GM12878 (cell line): ENCODE data around the gene POU2F3. TPM values are rescaled to one million over a fixed set of nuclear protein-coding genes. Genes with fewer than 3 reads are reported as not detected.

ENCODE experiments used
- ATAC-seq: fragments of 200-7000 bp; cut with Tn5 transposase; 3 replicates; pipeline ENCODE4 v1.9.1; 2020; ENCODE audit warnings: mild to moderate bottlenecking, moderate library complexity
- BruUV-seq: library from RNA; stranded (reverse); fragments of 400-500 nt; replicated peaks from 2 replicates; lab custom pipeline; 2021; lab: Mats Ljungman, UMichigan
- CTCF ChIA-PET: fragments of 300-600 bp; sonication (Branson Sonifier 250); formaldehyde crosslinking; extraction: SDS; loops from one replicate; lab custom pipeline; 2021; ENCODE audit warnings: inconsistent platforms; lab: Yijun Ruan, JAX
- POLR2A ChIA-PET: fragments of 350-600 bp; formaldehyde crosslinking; extraction: SDS; loops from one replicate; lab custom pipeline; 2021; ENCODE audit warnings: inconsistent platforms; lab: Charles Lee
- RAD21 ChIA-PET: fragments of 300-600 bp; sonication (Branson Sonifier 250); formaldehyde crosslinking; loops from one replicate; lab custom pipeline; 2023; ENCODE audit warnings: antibody characterized with exemption; ENCODE audit not compliant: unreplicated experiment; lab: Charles Lee
- SMC1A ChIA-PET: fragments of 300-600 bp; sonication (Branson Sonifier 250); formaldehyde crosslinking; loops from one replicate; lab custom pipeline; 2023; ENCODE audit not compliant: unreplicated experiment, uncharacterized antibody; lab: Charles Lee
- DNase-seq: peaks from one replicate; pipeline ENCODE4 v3.0.0-alpha.2; 2011; ENCODE audit warnings: low read depth, low spot score
- FAIRE-seq: peaks from 3 replicates; lab custom pipeline; 2011; peaks lifted over from hg19 to GRCh38; lab: Jason Lieb, UNC
- H2AFZ ChIP-seq: 2 replicates; pipeline ENCODE4 v1.6.0; 2011; ENCODE audit warnings: low read depth, low read length, control low read depth; ENCODE audit not compliant: control insufficient read depth
- H3K27ac ChIP-seq: 2 replicates; pipeline ENCODE4 v1.5.1; 2011; ENCODE audit warnings: control low read depth; ENCODE audit not compliant: control insufficient read depth, insufficient read depth
- H3K27me3 ChIP-seq, 2 experiments: replicated peaks in 1 of 2; 2 replicates each; pipeline versions ENCODE4 v1.6.0 to v1.6.1; 2011; ENCODE audit warnings: low read length in 1 of 2; ENCODE audit not compliant: control insufficient read depth in 2 of 2, insufficient read depth in 2 of 2
- H3K36me3 ChIP-seq, 2 experiments: 2 replicates each; pipeline ENCODE4 v1.5.1; 2011; ENCODE audit warnings: low read length in 1 of 2; ENCODE audit not compliant: control insufficient read depth in 2 of 2, insufficient read depth in 2 of 2
- H3K4me1 ChIP-seq: 2 replicates; pipeline ENCODE4 v1.6.1; 2011; ENCODE audit warnings: mild to moderate bottlenecking, low read length, moderate library complexity, mixed read lengths; ENCODE audit not compliant: control insufficient read depth, insufficient read depth
- H3K4me2 ChIP-seq: 2 replicates; pipeline ENCODE4 v1.6.0; 2011; ENCODE audit warnings: control low read depth; ENCODE audit not compliant: control insufficient read depth, insufficient read depth
- H3K4me3 ChIP-seq: fragments of 200-600 bp; sonication (generic); 2 replicates; pipeline ENCODE4 v1.5.1; 2016
- H3K79me2 ChIP-seq: 2 replicates; pipeline ENCODE4 v1.6.0; 2011; ENCODE audit warnings: low read length; ENCODE audit not compliant: control insufficient read depth, insufficient read depth
- H3K9ac ChIP-seq: 2 replicates; pipeline ENCODE4 v1.8.0; 2011; ENCODE audit warnings: low read length, control low read depth, mixed read lengths; ENCODE audit not compliant: control insufficient read depth, insufficient read depth
- H3K9me3 ChIP-seq: replicated peaks from 3 replicates; pipeline ENCODE4 v1.5.1; 2011; ENCODE audit warnings: mild to moderate bottlenecking, low read length; ENCODE audit not compliant: control insufficient read depth, insufficient read depth
- H4K20me1 ChIP-seq: 2 replicates; pipeline ENCODE4 v1.6.0; 2011; ENCODE audit not compliant: control insufficient read depth, insufficient read depth
- BACH1 ChIP-seq: fragments of 450-650 bp; IDR thresholded peaks from 2 replicates; pipeline ENCODE4 v1.6.1; 2017; ENCODE audit warnings: mild to moderate bottlenecking, borderline replicate concordance
- CHD4 ChIP-seq: fragments of 200-600 bp; sonication (generic); IDR thresholded peaks from 2 replicates; pipeline ENCODE4 v1.6.1; 2016; ENCODE audit warnings: mild to moderate bottlenecking
- HDGF ChIP-seq: fragments of 450-650 bp; IDR thresholded peaks from 2 replicates; pipeline ENCODE4 v1.6.1; 2016; ENCODE audit warnings: antibody characterized with exemption
- HSF1 ChIP-seq: fragments of 150-350 bp; IDR thresholded peaks from 2 replicates; pipeline ENCODE4 v1.6.1; 2014; ENCODE audit warnings: mild to moderate bottlenecking, low read depth, low read length
- MEF2A ChIP-seq: IDR thresholded peaks from 2 replicates; pipeline ENCODE4 v1.6.1; 2011; ENCODE audit warnings: low read depth, mild to moderate bottlenecking, low read length, moderate library complexity; ENCODE audit not compliant: insufficient read depth
- MXI1 ChIP-seq: fragments of 150-350 bp; IDR thresholded peaks from 2 replicates; pipeline ENCODE4 v1.6.1; 2011; ENCODE audit warnings: low read depth, mild to moderate bottlenecking, inconsistent platforms, low read length, improper control_type of control experiment
- NFXL1 ChIP-seq: fragments of 450-650 bp; IDR thresholded peaks from 2 replicates; pipeline ENCODE4 v1.6.1; 2017; ENCODE audit warnings: antibody characterized with exemption, mild to moderate bottlenecking, borderline replicate concordance
- NFYB ChIP-seq: IDR thresholded peaks from 2 replicates; pipeline ENCODE4 v1.6.1; 2011; ENCODE audit warnings: low read depth, mild to moderate bottlenecking, low read length, improper control_type of control experiment, moderate library complexity; ENCODE audit not compliant: insufficient read depth
- POU2F2 ChIP-seq: IDR thresholded peaks from 3 replicates; pipeline ENCODE4 v1.6.1; 2011; ENCODE audit warnings: low read depth, mild to moderate bottlenecking, low read length, borderline replicate concordance
- RAD21 ChIP-seq: IDR thresholded peaks from 2 replicates; pipeline ENCODE4 v1.6.1; 2011; ENCODE audit warnings: mild to moderate bottlenecking, low read depth, low read length, moderate library complexity; ENCODE audit not compliant: insufficient read depth
- RELA ChIP-seq: fragments of 450-650 bp; IDR thresholded peaks from 2 replicates; pipeline ENCODE4 v1.8.0; 2014; ENCODE audit warnings: borderline replicate concordance; ENCODE audit not compliant: partially characterized antibody
- RFX5 ChIP-seq: IDR thresholded peaks from 2 replicates; pipeline ENCODE4 v1.6.1; 2011; ENCODE audit warnings: low read depth, low read length, improper control_type of control experiment
- SIN3A ChIP-seq: IDR thresholded peaks from 2 replicates; pipeline ENCODE4 v1.6.1; 2012; ENCODE audit warnings: low read depth, low read length, improper control_type of control experiment
- SMAD1 ChIP-seq: fragments of 450-650 bp; IDR thresholded peaks from 2 replicates; pipeline ENCODE4 v1.6.1; 2018; ENCODE audit warnings: mild to moderate bottlenecking, low read depth; ENCODE audit not compliant: partially characterized antibody
- SMC3 ChIP-seq: IDR thresholded peaks from 2 replicates; pipeline ENCODE4 v1.6.1; 2011; ENCODE audit warnings: low read length, improper control_type of control experiment, borderline replicate concordance
- SUZ12 ChIP-seq: fragments of 200-600 bp; sonication (generic); IDR thresholded peaks from one replicate; pipeline ENCODE4 v1.6.1; 2018; ENCODE audit warnings: antibody characterized with exemption, mild to moderate bottlenecking; ENCODE audit not compliant: unreplicated experiment
- TBL1XR1 ChIP-seq: IDR thresholded peaks from 2 replicates; pipeline ENCODE4 v1.6.1; 2012; ENCODE audit warnings: low read depth, low read length, improper control_type of control experiment
- ZNF687 ChIP-seq: fragments of 450-650 bp; IDR thresholded peaks from 2 replicates; pipeline ENCODE4 v1.6.1; 2017; ENCODE audit warnings: mild to moderate bottlenecking, moderate library complexity
- ZZZ3 ChIP-seq: IDR thresholded peaks from 2 replicates; pipeline ENCODE4 v1.6.1; 2011; ENCODE audit warnings: low read depth; ENCODE audit not compliant: control insufficient read depth, insufficient read length
- WGBS: methylation state at CpG from one replicate; pipeline ENCODE4 v1.1.6; 2016; ENCODE audit warnings: low lambda C conversion rate; ENCODE audit not compliant: insufficient replicate concordance, insufficient coverage; ENCODE audit errors: missing lambda C conversion rate; 5-methylcytosine and 5-hydroxymethylcytosine counted together
- in situ Hi-C: fragments of 300-500 bp; cut with MboI; formaldehyde crosslinking; loops from 9 replicates; pipeline ENCODE4 v1.14.3; 2018; ENCODE audit warnings: mixed read lengths
- intact Hi-C: fragments of 100-400 bp; cut with micrococcal nuclease; formaldehyde crosslinking; loops from one replicate; pipeline ENCODE4 v1.14.2; 2022; ENCODE audit not compliant: unreplicated experiment
- polyA plus RNA-seq, 11 experiments: library from polyadenylated mRNA; depleted of rRNA in 4 of 11; unstranded in 6 of 11; stranded (reverse) in 5 of 11; fragments of >200 nt; fragmentation: Nextera tagmentation in 4 of 11; fragmentation: Illumina TruSeq in 1 of 11; extraction: Ambion mirVana in 4 of 11; extraction: Trizol in 1 of 11; gene quantifications; 1 replicate in 1 of 11; 2 replicates in 10 of 11; pipeline versions ENCODE4 v1.2.1 to v1.2.3, GENCODE V29; 2011 to 2016; ENCODE audit warnings: inconsistent platforms in 2 of 11, missing spikeins in 2 of 11, low read depth in 1 of 11
- total RNA-seq, 4 experiments: library from RNA; depleted of rRNA in 3 of 4; stranded (reverse); fragments of >200 nt in 3 of 4; fragmentation: Illumina TruSeq in 1 of 4; extraction: Trizol in 1 of 4; gene quantifications; 2 replicates each; pipeline versions ENCODE4 v1.2.1 to v1.2.3, GENCODE V29; 2013 to 2021

Gene POU2F3
- total and polyA plus RNA-seq, 10 of the 15 experiments (the other 5 are each of a cell fraction or from before 2014, with no cell fraction given), result 0.09 to 4.4 (median 0.33) TPM

- no peak for TF ChIP-seq SMC3
- TF ChIP-seq MXI1, result no peak
- no peak for TF ChIP-seq RAD21
- TF ChIP-seq SMAD1, result no peak
Observed at GRCh38 chr11:120212926-120213325, 27.0 kb upstream of the POU2F3 start (continued).

- peaks cover 11% of the 10 kb centered on the region for H3K4me1 ChIP-seq
- ATAC-seq (no peak), DNase-seq (no peak), FAIRE-seq (no peak)
- H3K36me3 ChIP-seq, result no peaks in the 10 kb centered on the region
- H3K4me3 ChIP-seq, result no peak overlapping the region
- no peak overlapping the region for H3K4me2 ChIP-seq
- no TSS peak for BruUV-seq
- no peak overlapping the region for H2AFZ ChIP-seq
- ChIA-PET SMC1A (no interaction called here), RAD21 (interaction anchor here (0.9 kb wide), 1 partner anchor 15 kb away, joined by 3 read pairs; no protein-coding TSS in a partner anchor), CTCF (interaction anchor here (1.3 to 2.8 kb wide), 2 partner anchors 85 to 89 kb away, joined by 4 to 8 read pairs; no protein-coding TSS in a partner anchor), POLR2A (no interaction called here)
- in situ Hi-C loops (no loop called here), intact Hi-C loops (loop anchor here (5.0 kb wide), 1 partner anchor 37 kb away; no protein-coding TSS in a partner anchor)
- 77% methylated on average over 7 of the region's 7 CpGs for WGBS
- no peaks in the 10 kb centered on the region for H3K27me3 ChIP-seq
- TF ChIP-seq NFXL1 (no peak), SUZ12 (no peak), MEF2A (no peak), TBL1XR1 (no peak), RAD21 (no peak), CHD4 (no peak), ZZZ3 (no peak), POU2F2 (no peak), NFYB (no peak), HSF1 (no peak), ZNF687 (no peak), RFX5 (no peak), SIN3A (no peak), BACH1 (no peak), HDGF (no peak), RELA (no peak)
- H3K9me3 ChIP-seq, result no peaks in the 10 kb centered on the region
- H3K27ac ChIP-seq, result no peak overlapping the region
- H3K79me2 ChIP-seq, result no peaks in the 10 kb centered on the region
- H3K9ac ChIP-seq, result no peak overlapping the region
- no peaks in the 10 kb centered on the region for H4K20me1 ChIP-seq
Observed at GRCh38 chr11:120214581-120214980, 25.4 kb upstream of the POU2F3 start.
